HG03175 (cell line): ENCODE data around the gene CCDC12.

Source experiments
- ATAC-seq: cut with Tn5 transposase; IDR thresholded peaks from one replicate; pipeline ENCODE4 v1.9.1; 2021; ENCODE audit warnings: mild to moderate bottlenecking, moderate library complexity; ENCODE audit not compliant: unreplicated experiment

The CCDC12 gene

GRCh38 chr3:46976326-46977190 is at the start of gene CCDC12:
Gene CCDC12 (minus strand): TSS chr3:46976745. CDS start chr3:46976732, 13 bp downstream.
- ATAC-seq = peak; percentile 67

GRCh38 chr3:47024932-47025331 is 48.4 kb upstream of the CCDC12 start:
- ATAC-seq = no peak

- no peak for ATAC-seq
These were observed 46.1 kb upstream of the CCDC12 start for GRCh38 chr3:47022641-47023071.

GRCh38 chr3:47020311-47020710 is 43.8 kb upstream of the CCDC12 start:
- ATAC-seq = no peak

- ATAC-seq = peak; percentile 48
These were observed 42.7 kb upstream of the CCDC12 start for GRCh38 chr3:47019201-47019600.

- ATAC-seq = no peak
These were observed 41.7 kb upstream of the CCDC12 start for GRCh38 chr3:47018269-47018611.

GRCh38 chr3:47017504-47018268 is 41.1 kb upstream of the CCDC12 start:
- no peak for ATAC-seq

- peak; percentile 67 for ATAC-seq
These were observed 40.4 kb upstream of the CCDC12 start for GRCh38 chr3:47016934-47017435.

- ATAC-seq = no peak
These were observed 39.8 kb upstream of the CCDC12 start for GRCh38 chr3:47016086-47016933.

GRCh38 chr3:47015151-47015550 is 38.6 kb upstream of the CCDC12 start:
- no peak for ATAC-seq

GRCh38 chr3:47014036-47014435 is 37.5 kb upstream of the CCDC12 start:
- ATAC-seq = no peak

GRCh38 chr3:47013231-47013630 is 36.7 kb upstream of the CCDC12 start:
- no peak for ATAC-seq

GRCh38 chr3:47012342-47013230 is 36.0 kb upstream of the CCDC12 start:
- no peak for ATAC-seq

GRCh38 chr3:47011371-47011770 is 34.8 kb upstream of the CCDC12 start:
- no peak for ATAC-seq

- no peak for ATAC-seq
These were observed 34.4 kb upstream of the CCDC12 start for GRCh38 chr3:47010910-47011309.

GRCh38 chr3:47010111-47010712 is 33.7 kb upstream of the CCDC12 start:
- no peak for ATAC-seq

- ATAC-seq = peak; percentile 68
These were observed 32.9 kb upstream of the CCDC12 start for GRCh38 chr3:47009225-47010110.

- ATAC-seq = no peak
These were observed 32.3 kb upstream of the CCDC12 start for GRCh38 chr3:47008851-47009224.
